ENCODE data around the gene GNE.
A peak's percentile ranks its signal among the peaks of the same experiment; 100 is the strongest.
"Not testable (repeated sequence)": the region's sequence is repeated elsewhere in the genome, so short reads cannot be mapped to it uniquely, and the experiment has no call there.

GNE gene

DNA sequence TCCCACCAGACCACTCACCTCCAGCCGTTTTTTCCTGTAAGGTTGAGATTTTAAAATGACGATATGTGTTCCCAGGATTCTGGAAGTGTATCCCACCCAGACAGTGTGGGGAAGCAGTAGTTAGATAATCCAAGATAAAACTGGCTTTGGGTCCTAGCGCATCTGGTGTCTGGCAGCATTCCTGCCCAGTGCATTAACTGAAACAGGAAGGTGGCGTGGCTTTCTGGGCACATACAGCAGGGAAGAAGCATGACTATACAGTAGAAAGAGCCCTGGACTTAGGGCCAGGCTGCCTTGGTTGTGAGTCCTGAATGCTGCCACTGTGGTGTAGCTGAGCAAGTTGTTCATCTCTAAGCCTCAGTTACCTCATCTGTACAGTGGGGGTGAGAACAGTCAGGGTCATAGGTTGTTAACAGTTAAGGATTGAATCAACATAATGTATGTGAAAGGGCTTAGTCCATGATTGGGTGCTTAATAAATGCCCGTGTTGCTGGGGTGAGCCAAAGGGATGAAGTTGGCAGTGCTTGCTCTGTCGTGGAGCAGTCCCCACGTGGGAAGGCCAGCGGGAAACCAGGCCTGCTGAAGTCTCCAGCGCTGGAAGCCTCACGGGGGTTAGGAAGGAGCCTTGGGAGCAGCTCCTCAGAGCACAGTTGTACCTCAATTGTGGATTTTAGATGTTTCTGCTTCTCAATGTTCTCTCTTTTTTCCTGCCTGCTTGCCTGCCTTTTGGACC is 49.6 kb downstream of the GNE start:
- DNase-seq (ENCODE audit: low spot score): no peak

GRCh38 chr9:36207546-36208012 is 50.7 kb downstream of the GNE start:
- no peak for DNase-seq (ENCODE audit: low spot score)

DNA sequence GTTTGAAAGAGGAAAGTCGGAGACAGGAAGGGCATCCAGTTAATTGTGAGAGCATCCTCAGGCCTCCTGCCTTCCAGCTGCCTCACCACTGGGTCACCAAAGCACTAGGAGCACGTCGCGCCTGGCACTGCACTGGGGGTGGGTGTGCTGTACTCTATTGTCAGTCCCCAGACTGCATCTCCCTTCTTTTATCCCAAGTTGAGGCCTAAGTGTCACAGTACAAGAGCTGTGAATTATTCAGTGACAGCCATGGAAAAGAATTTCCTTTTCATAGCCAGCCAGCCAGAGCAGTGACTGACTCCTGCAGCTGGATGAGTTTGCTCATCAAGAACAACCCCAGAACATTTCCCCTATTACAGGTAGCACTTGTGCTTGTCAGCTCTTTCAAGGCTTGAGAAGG is 51.2 kb downstream of the GNE start:
- no peak for DNase-seq (ENCODE audit: low spot score)

DNA sequence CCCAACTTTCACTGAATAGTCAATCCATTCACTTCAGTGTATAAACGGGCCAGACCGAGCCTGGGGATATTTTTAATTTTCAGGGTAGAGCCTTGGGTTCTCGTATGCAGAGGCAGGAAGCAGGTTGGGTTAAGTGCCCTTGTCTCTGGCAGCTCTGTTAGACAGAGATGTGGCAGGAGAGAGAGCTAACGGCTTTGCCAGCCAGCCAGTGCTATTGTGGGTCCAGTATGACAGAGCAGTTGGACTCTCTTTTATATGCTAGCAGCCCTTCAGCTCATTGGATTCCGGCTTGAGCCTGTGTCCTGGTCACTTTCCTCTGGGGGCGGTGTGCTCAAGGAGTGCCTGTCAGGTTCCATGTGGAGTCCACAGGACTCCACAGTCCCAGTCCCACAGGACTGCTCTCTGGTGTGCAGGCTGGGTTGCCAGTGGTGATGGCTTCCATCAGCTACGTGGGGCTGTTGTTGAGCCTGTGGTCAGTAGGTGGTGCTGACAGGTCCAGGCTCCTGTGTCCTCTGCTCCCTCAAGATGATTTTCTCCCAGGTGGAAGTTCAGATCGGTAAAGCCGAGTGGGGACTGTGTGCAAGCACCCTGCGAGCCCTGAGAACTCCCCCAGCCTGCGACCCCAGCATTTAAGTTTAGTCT is 53.2 kb downstream of the GNE start:
- DNase-seq (ENCODE audit: low spot score): peak; percentile 61

DNA sequence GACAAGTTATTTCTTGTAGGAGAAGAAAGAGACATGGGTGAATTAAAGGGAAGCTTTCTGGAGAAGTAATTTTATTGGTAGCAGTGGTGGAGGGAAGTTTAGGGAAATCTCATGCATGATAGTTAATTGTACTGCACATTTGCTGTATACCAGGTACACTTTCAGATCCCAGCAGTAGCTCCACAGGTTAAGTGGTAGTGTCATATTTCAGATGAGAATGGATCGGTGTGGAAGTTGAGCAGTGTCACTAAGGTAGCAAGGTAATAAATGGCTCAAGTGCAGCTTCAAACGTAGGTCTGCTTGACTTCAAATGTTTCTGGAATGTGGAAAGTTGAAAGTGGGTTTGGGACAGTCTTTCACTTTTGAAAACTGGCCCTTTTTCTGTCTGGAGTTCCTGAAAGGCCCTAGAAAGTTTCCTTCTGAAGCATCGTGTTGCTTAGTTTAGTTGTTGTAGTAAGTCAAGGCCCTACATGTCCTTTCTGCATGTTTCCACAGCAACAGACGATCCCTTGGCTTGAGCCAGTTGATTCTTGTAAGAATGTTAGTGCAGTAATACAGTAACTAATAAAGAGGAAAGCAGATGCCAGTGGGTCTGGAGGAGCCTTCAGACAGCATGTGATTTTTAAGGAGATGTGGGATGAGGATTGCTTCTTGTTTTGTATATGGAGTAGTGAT is 63.8 kb downstream of the GNE start:
- no peak for DNase-seq (ENCODE audit: low spot score)

DNA sequence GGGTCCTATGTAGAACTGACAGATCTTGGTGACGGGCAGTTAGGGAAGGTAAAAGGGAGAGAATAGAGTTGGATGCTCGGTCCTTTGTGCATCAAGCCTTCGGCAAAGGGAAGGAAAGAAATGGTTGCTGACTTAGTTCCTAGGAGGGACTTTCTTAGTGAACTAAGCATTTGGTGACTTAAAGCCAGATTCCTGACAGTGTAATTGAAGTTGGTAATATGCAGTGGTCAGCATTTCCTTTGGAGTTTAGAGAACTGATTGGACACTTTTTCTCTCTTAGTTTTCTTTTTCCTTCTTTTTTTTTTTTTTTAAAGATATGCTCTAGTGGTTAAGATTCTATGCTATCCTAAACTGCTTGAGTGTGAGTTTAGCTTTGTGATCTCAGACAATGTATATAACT is 65.2 kb downstream of the GNE start:
- no peak for DNase-seq (ENCODE audit: low spot score)

DNA sequence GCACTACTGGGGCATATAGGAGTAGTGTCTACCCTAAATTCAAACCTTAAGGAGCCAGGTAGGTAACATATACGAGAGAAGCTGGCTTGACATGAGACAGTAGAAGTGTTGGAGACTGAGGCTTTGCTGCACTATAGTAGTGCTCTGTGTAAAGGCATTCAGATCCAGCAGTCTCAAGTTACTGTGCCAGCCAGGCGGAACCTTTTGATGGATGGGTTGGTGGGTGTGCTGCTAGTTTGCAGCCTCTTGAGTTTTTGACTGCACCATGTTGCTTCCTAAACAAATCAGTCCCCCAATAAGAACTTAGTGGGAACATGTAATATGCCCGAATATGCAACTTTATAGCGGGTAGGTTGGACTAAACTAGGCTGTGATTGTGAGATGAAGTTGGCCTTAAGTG is 66.1 kb downstream of the GNE start:
- no peak for DNase-seq (ENCODE audit: low spot score)

DNA sequence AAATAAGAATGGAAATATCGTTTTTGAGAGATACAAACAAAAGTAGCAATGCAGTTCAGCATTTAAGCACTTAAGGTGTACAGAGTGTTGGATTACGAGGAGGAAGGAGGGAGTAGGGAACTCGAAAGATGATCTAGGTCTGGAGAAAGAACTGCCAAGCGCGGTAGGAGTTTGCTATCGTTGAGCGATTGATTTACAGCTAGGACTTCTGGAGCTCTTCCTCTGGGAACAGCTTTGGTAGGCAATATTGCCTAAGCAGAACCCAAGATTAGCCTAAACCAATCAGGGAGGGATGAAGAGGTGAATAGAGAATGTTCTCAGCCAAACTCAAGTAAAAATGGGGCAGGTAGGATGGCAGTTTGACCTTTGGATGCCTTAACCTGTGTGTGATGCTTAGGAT is 66.6 kb downstream of the GNE start:
- DNase-seq (ENCODE audit: low spot score): peak; percentile 39

- DNase-seq (ENCODE audit: low spot score): peak; percentile 42
Measured at GRCh38 chr9:36191290-36191645, 67.0 kb downstream of the GNE start.

DNA sequence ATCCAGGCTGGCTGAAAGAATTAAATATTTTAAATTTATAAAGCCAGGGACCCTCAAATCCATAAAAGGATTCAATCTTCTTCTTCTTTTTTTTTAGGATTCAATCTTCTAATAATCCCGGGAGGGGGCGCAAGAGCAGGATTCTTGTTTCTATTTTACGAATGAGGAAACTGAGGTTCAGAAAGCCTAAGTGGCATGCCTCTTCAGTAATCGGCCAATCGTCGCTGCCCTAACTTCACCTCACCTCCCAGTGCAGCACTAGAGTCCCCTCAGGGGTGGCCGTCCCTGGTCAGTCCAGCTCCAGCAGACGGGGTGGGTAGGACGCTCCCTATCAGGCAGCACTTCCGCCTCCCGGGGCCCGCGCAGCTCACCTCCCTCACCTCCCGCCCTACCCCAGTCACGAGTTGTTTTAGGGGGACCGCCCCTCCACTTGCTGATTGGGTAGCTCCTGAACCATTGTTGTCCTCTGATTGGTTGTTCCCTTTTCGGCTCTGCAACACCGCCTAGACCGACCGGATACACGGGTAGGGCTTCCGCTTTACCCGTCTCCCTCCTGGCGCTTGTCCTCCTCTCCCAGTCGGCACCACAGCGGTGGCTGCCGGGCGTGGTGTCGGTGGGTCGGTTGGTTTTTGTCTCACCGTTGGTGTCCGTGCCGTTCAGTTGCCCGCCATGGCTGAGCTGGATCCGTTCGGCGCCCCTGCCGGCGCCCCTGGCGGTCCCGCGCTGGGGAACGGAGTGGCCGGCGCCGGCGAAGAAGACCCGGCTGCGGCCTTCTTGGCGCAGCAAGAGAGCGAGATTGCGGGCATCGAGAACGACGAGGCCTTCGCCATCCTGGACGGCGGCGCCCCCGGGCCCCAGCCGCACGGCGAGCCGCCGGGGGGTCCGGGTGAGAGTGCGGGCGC is 67.6 kb downstream of the GNE start, which contains the start of gene CLTA:
Gene CLTA (plus strand): TSS at position 534 of the 902 bp plus-strand sequence. CDS start 136 bp downstream, at position 670.
- peak; percentile 100 for DNase-seq (ENCODE audit: low spot score)

GRCh38 chr9:36189976-36190375 is 68.3 kb downstream of the GNE start:
- DNase-seq (ENCODE audit: low spot score): no peak

- DNase-seq (ENCODE audit: low spot score): no peak
Measured at GRCh38 chr9:36188212-36188611, 70.0 kb downstream of the GNE start.

DNA sequence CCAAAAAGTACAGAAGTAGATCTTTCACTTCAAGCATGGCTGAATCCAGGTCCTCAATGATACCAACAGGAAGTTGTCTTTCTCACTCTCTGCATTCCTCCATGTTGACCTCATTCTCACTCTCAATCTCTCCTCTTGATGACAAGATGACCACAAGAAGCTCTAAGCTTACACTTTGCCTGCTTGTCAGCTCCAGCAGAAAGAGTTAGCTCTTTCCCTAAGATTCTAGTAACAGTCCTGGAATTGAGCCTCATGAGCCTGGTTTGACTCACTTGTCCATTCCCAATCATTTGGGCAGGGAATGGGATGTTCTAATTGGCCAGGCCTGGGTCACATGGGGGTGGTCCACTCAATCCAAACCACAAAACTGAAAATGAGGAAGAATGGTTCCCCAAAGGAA is 70.8 kb downstream of the GNE start:
- no peak for DNase-seq (ENCODE audit: low spot score)

DNA sequence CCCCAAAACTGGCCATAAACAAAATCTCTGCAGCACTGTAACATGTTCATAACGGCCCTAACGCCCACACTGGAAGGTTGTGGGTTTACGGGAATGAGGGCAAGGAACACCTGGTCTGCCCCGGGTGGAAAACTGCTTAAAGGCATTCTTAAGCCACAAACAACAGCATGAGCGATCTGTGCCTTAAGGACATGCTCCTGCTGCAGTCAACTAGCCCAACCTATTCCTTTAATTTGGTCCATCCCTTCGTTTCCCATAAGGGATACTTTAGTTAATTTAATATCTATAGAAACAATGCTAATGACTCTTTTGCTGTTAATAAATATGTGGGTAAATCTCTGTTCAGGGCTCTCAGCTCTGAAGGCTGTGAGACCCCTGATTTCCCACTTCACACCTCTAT is 78.0 kb downstream of the GNE start:
- not testable (repeated sequence) for DNase-seq (ENCODE audit: low spot score)

GRCh38 chr9:36177571-36177970 is 80.7 kb downstream of the GNE start:
- DNase-seq (ENCODE audit: low spot score): no peak

GRCh38 chr9:36176496-36176895 is 81.8 kb downstream of the GNE start:
- DNase-seq (ENCODE audit: low spot score): not testable (repeated sequence)

- not testable (repeated sequence) for DNase-seq (ENCODE audit: low spot score)
Measured at GRCh38 chr9:36175209-36175608, 83.0 kb downstream of the GNE start.

DNA sequence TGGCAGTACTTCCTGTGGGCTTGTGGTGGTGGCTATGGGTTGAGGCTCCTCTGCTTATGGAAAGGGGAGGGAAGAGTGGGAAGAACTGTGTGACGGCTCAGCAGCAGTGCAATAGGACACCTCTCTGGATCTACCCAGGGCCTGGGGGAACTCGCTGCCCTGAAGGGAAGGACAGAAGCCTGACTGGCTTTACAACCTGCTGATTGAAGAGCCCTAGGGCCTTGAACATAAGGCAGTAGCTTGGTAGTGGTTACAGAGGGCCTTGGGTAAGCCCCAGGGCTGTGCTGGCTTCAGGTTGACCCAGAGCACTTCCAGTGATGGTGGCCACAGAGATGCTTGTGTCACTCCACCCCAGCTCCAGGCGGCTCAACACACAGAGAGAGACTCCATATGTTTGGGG is 83.5 kb downstream of the GNE start:
- no peak for DNase-seq (ENCODE audit: low spot score)

DNA sequence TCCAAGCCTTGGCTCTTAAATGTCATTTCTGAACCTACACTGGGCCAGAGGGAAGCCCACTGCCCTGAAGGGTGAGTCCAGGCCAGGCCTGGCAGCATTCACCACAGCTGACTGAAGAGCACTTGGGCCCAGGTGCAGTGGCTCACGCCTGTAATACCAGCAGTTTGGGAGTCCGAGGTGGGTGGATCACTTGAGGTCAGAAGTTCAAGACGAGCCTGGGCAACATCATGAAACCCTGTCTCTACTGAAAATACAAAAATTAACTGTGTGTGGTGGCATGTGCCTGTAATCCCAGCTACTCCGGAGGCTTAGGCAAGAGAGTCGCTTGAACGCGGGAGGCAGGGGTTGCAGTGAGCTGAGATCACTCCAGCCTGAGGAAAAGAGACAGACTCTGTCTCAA is 84.0 kb downstream of the GNE start:
- no peak for DNase-seq (ENCODE audit: low spot score)

DNA sequence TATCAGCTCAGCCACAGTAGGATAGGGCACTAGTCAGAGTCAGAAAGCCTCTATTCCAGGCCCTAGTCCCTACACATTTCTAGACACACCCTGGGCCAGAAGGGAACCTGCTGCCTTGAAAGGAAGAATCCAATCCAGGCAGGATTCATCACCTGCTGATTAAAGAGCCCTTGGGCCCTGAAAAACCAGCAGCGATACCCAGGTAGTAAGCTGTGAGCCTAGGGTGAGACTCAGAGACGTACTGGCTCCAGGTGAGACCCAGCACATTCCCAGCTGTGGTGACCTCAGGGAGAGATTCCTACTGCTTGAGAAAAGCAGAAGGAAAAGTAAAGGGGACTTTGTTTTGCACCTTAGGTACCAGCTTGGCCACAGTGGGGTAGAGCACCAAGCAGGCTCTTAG is 84.4 kb downstream of the GNE start:
- no peak for DNase-seq (ENCODE audit: low spot score)

DNA sequence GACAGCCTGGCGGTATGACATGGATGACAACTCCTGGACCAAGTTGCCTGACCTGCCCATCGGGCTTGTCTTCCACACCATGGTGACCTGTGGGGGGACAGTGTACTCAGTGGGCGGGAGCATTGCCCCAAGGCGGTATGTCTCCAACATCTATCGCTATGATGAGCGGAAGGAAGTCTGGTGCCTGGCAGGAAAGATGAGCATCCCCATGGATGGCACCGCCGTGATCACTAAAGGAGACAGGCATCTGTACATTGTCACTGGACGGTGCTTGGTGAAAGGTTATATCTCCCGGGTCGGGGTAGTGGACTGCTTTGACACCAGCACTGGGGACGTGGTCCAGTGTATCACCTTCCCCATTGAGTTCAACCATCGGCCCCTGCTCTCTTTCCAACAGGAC is 87.7 kb downstream of the GNE start:
- no peak for DNase-seq (ENCODE audit: low spot score)

GRCh38 chr9:36169708-36170107 is 88.5 kb downstream of the GNE start:
- no peak for DNase-seq (ENCODE audit: low spot score)
